Uterus (tissue), 2 donors: ENCODE data around the gene MRPL16.

Experiments used
- CTCF ChIP-seq, 4 experiments: fragments of 200-600 bp in 2 of 4; fragments of 450-650 bp in 2 of 4; sonication (generic) in 2 of 4; IDR thresholded peaks; one replicate each; pipeline ENCODE4 v1.5.1; 2016 to 2019; ENCODE audit warnings: antibody characterized with exemption in 4 of 4, mild to moderate bottlenecking in 2 of 4, moderate library complexity in 1 of 4
- POLR2A ChIP-seq, 2 donors: fragments of 450-650 bp; IDR thresholded peaks; one replicate each; pipeline ENCODE4 v1.6.1; 2016; ENCODE audit warnings: antibody characterized with exemption in 2 of 2, mild to moderate bottlenecking in 1 of 2, moderate library complexity in 1 of 2

- TF ChIP-seq CTCF (IDR thresholded peaks at IDR 0.05) (no peak), POLR2A (IDR thresholded peaks at IDR 0.05) (no peak)
These were observed 26.9 kb downstream of the MRPL16 start for GRCh38 chr11:59783632-59784090.
